ENCODE results near the gene MAML2.

MAML2 gene

DNA sequence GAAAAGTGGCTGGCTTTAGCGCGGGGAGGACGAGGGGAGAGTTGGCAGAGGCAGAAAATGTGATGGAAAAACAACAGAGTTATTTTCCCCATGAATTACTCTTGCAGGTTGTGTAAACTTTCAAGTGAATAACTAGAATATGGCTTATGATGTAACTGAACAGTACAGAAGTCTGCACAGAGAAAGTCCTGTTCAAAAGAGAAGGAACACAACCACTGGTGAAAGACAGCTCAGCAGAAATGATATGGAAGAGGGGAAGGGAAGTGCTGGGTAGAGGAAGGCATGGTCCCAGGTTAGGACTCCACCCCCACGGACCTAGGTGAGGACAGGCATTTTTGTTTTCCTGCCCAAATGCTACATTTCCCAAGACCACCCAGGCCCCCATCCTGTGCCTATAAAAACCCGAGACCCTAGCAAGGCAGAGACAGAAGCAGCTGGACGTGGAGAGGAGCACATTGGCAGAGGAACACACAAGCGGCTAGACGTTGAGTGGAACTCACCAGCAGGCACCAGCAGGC is 77.7 kb downstream of the MAML2 start:
- DNase-seq = no peak

GRCh38 chr11:96264364-96264763 is 78.6 kb downstream of the MAML2 start:
- DNase-seq = no peak

- no peak for DNase-seq
Measured at GRCh38 chr11:96263238-96263763, 79.7 kb downstream of the MAML2 start.

DNA sequence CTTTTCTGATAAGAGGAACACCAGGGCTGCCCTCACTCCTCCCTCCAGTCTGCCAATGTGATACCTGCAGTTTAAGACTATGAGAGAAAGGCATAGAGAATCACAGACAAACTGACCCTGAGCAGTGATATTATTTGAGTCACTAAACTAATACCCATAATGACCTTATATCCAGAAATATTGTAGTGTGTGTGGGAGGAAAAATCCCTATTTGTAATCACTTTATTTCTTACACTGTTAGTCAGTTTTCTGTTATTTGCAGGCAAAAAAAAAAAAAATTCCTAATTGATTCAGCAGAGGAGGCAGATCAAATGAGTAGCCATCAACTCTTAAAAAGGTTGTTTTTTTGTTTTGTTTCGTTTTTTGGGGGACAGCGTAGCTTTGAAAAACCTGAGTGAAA is 82.5 kb downstream of the MAML2 start:
- DNase-seq = no peak

GRCh38 chr11:96260067-96260511 is 82.9 kb downstream of the MAML2 start:
- no peak for DNase-seq

- DNase-seq = no peak
Measured at GRCh38 chr11:96259134-96259830, 83.7 kb downstream of the MAML2 start.

DNA sequence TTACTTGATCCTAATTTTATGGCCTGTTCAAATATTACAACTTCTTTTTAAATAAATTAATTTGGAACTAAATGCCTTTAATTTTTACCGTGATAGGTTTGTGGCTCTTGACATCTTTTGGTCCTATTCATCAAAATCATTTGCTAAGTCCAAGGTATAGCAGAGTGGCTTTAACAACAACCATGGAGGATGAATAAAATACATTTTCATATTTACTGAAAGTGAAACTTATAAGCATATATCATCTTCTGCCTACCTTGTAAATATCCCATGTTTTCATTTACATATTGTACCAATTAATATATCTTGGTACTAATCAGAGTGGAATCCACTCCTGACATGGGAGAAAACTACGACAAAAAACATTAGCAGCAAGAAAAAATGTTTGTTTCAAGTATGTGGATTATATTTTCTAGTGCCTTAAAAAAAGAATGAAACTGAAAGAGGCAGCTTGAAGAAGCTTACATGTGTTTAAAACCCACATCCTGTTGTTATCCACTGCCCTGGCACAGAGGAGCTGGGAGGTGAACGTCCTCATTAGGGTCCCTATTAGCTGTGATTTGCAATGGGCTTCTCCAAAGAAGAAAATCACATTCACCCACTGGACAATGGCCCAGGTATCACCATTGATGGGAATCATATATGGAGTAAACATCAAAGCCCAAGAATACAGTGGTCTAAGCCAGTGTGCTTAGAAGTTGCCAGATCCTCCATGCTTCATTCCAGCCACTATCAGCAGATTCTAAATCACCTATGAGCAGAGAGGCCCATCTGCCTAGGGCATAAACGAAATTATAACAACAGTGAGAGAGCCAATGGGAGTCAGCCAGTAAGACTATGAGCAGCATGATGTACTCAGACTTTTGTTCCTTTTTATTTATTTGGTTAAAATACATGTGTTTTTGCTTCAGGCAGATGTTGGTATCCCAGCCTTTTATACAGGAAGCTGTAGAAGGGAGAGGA is 84.7 kb downstream of the MAML2 start:
- peak; percentile 32 for DNase-seq

DNA sequence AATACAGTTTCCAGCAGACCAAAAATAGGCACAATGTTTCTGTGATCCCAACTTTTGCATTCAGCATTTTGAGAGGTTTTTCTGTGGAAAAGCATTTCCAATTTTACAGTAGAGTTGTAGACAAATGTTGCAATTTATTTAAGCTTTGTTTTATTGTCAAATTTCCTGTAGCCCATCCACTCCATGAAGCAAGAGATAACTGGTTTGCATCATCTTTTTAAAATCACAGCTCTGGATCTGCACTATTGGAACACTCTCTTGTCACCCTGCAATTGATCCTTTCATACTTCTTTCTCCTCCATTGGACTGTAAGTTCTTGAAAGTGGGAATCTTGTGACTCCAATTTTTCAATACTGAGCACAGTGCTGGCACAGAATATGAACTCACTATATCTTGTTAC is 86.0 kb downstream of the MAML2 start:
- no peak for DNase-seq

GRCh38 chr11:96256215-96257011 is 86.6 kb downstream of the MAML2 start:
- no peak for DNase-seq

DNA sequence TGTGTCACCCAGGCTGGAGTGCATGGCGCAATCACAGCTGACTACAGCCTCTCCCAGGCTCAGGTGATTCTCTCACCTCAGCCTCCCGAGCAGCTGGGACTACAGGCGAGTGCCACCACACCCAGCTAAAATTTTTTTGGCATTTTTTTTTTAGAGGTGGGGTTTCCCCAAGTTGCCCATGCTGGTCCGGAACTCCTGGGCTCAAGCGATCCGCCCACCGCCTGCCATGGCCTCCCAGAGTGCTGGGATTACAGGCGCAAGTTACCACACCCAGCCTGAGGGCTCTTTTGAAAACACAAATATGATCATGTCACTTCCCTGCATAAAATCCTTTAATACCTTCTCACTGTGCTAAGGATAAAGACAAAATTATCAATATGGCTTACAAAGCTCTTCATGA is 88.1 kb downstream of the MAML2 start:
- DNase-seq = no peak

DNA sequence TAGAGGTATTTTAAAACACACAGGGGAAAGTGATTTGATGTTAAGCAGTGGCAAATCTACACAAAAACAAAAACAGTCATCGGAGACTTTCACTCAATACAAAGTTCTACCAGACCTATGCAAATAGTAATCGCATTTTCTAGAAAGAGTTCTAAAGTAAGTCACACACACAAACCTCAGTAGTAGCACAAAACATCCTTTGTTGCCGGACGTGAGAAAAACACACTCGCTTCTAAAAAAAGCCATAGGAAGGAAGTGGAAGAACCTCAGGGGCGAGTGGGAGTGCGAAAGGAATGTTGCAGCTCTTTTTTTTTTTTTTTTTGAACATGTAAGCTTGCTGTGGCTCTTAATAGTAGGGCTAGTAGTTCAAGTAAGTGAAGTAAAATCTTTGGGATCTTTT is 88.9 kb downstream of the MAML2 start:
- no peak for DNase-seq

DNA sequence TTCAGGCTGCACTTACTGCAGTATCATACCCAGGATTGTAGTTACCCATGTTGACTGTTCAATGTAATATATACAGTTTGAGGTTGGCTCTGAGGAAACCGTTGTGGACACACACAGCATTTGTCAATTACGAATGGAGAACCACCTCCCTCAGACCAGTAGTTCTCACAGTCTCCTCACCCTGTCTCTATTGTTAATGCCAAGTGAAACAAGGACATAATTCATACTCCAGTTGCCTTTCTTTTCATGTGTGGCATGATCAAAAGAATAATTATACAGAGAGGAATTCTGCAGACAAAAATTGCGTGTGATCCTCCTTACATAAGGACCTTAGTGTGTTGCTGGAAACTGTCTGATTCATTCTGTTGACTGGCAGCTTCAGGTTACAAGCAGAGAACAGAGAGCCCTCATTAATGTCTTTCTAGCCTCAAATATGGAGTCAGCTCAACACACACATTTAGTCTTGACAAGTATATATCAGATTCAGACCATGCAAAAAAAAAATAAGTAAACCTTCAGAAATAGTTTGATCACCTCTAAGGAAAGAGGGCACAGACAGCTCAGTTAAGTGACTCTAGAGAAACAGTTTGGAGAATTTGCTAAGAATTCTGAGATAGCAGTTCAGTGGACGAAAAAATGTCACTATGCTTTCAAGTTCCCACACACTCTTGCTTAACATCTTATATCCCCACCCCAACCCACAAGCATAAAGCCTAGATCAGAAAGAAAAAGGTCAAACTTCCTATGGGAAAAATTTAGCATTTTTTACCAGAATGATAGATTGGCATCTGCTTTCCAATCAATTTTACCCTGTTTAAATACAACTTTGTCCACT is 96.1 kb downstream of the MAML2 start:
- DNase-seq = no peak

DNA sequence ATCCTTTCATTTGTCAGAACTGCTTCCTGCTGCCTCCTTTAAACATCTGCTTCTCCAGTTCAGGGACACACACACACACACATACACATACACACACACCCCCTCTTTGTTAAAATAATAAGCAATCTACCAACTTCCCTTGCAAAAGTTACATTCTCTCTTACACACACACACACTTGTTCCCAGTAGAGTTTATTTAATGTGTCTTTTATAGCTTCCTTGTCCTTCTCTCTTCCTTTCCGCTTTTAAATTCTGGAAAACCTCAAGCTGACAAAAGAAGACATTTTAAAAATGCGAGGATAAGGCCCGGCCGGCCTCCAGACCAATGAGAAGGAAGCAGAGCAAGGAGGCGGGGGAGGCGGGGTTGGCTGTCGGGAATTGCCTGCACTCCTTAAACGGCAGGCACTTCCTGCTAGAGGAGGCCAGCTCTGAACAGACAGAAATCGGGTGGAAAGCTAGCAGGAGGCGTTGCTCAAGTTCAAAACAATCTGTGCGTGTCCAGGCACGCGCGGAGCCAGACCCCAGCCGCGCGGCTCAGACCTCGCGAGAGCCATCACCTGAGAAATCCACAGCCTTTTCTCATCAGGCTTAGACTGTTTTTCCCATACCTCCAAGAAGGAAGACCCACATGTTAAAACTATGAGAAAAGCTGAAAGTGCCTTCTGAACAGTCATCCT is 99.9 kb downstream of the MAML2 start:
- peak; percentile 91 for DNase-seq

GRCh38 chr11:96242191-96242847 is 100.7 kb downstream of the MAML2 start:
- DNase-seq = no peak

DNA sequence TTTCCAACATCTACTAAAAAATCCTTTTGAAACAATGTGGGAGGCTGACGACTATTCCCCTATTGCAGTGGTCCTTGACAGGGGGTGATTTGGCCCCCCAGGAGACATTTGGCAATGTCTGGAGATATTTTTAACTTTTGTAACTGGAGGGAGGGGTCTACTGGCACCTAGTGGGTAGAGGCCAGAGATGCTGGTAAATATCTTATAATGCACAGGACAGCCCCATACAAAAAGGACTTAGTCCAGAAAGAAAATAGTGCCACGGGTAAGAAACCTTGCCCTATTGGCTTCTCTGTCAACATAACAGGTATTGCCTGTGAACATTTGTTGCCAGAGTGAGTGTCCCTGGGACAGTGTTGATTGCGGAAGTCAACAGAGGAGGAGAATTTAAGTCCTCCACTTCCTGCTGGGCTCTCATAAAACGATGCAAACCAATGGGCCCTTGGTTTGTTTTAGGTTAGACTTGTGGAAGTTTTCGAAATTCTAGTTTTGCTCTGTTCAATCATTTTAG is 101.6 kb downstream of the MAML2 start:
- DNase-seq = no peak

- DNase-seq = no peak
Measured at GRCh38 chr11:96238563-96239135, 104.3 kb downstream of the MAML2 start.

DNA sequence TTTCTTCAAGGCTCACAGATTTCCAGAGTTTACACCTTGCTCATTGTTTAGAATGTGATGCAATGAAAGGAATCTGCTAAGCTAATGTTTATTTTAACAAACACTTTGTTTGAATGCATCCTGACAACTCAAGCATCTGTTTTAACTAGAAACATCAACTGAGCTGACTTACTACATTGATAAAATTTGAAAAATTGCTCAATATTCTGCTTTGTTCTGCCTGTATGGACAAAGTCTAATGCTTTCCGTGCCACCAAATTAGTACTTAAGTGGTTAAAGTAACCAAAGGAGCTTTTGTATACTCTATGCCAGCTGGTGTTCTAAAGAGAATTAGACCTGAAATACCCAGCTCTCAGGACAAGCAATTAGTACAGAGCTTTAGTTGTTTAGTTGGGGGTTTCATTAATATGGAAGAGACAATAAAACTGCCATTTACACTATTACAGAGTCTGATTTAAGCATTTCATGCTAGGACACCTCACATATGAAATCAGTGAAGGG is 105.2 kb downstream of the MAML2 start:
- DNase-seq = no peak

DNA sequence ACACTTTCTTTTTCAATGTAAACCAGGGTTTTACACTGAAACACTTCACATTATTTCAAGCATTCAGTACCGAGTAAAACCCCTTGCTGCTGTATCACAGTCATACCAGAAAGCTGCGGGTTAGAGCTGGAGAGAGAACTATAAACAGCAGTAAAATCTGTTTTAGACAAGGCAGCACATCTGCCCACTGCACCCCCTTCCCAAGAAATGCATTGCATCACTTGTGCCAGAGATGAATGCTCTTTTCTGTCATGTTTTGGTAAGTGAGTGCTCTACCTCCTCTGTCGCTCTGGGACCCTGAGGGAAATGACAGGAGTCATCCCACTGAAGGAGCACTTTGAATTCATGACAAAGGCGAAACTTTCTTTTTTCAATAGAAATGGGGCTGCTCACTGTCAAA is 107.2 kb downstream of the MAML2 start:
- DNase-seq = peak; percentile 73

DNA sequence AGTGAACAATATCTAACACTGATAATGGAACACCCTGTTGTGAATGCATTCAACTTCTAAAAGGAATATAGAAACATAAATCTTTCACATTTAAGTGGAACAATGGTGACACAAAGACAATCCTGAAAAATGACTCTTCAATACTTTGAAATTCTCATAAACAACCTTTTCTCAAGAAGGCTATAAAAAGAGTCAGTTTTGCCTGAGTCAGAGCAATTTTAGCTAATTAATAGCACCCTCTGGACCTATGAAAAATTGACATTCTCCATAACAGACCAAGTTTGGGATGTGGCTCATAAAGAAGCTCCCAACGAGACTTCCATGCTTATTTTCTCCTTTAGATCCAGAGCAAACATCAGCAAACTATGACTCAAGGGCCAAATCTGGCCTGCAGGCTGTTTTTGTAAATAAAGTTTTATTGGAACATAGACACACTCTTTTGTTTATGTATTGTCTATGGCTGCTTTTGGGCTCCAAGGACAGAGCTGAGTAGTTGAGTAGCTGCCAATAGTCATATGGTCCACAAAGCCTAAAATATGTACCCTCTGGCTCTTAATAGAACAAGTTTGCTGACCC is 108.0 kb downstream of the MAML2 start:
- no peak for DNase-seq

Measured in stimulated activated CD4-positive, alpha-beta T cell treated with anti-CD3 and anti-CD28 coated beads, Interleukin-15, amount 100 ng/mL, for 24 hours (primary cell).